Right atrium auricular region (tissue), 2 donors: ENCODE measurements around the gene DMGDH. TPM values are rescaled to one million over a fixed set of nuclear protein-coding genes. Genes with fewer than 3 reads are reported as not detected.

Source experiments
- DNase-seq: peaks from one replicate; pipeline ENCODE4 v3.0.0-alpha.2; 2019; ENCODE audit warnings: low spot score
- H3K27ac ChIP-seq, 2 donors: fragments of 200-600 bp; sonication (generic); 1 replicate in 1 of 2; 2 replicates in 1 of 2; pipeline ENCODE4 v1.5.1; 2016 to 2019
- H3K27me3 ChIP-seq, 2 donors: fragments of 200-600 bp; sonication (generic); one replicate each; pipeline versions ENCODE4 v1.5.1 to v1.6.0; 2017 to 2019
- H3K36me3 ChIP-seq: fragments of 200-600 bp; sonication (generic); one replicate; pipeline ENCODE4 v1.5.1; 2016
- H3K4me1 ChIP-seq, 2 donors: fragments of 200-600 bp; sonication (generic); one replicate each; pipeline versions ENCODE4 v1.5.1 to v1.6.0; 2017 to 2019
- H3K4me3 ChIP-seq, 2 donors: fragments of 200-600 bp; sonication (generic); 1 replicate in 1 of 2; 2 replicates in 1 of 2; pipeline ENCODE4 v1.5.1; 2017 to 2019; ENCODE audit warnings: mild to moderate bottlenecking in 1 of 2, moderate library complexity in 1 of 2
- H3K9me3 ChIP-seq, 2 donors: fragments of 200-600 bp; sonication (generic); one replicate each; pipeline ENCODE4 v1.5.1; 2019
- total RNA-seq, 2 donors: library from RNA; depleted of rRNA; stranded (reverse); fragments of >200 nt; gene quantifications; one replicate each; pipeline ENCODE4 v1.1.0, GENCODE V29; 2016
- TF ChIP-seq, protein P1 (sequence below), 2 donors: fragments of 200-600 bp; sonication (generic); IDR thresholded peaks; one replicate each; pipeline ENCODE4 v1.5.1; 2019; ENCODE audit warnings: antibody characterized with exemption in 2 of 2

The DMGDH gene
- total RNA-seq, 2 donors from 2014 or later: 1.3 to 4.0 TPM

DNA sequence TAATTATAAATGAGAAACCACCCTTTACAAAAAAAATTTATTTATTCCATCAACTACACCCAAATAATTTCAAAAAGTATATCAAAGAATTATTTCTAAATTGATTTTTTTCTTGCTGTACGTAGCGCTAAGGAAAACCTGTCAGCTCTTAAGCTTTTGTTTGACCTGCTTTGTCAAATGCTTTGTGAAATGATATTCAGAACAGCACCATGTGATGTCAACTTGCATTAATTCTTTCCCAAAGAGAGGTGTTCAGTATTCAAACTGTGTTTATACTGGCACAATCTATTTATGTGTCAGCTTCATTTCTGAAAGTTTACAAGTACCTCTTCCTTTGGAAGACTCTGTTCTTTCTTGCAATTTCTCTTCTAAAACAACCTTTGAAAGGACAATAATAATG is 72.4 kb downstream of the DMGDH start:
- Histone ChIP-seq H3K27me3 (no peaks in the 10 kb centered on the region), H3K4me3 (no peak overlapping the region), H3K36me3 (no peaks in the 10 kb centered on the region), H3K4me1 (no peaks in the 10 kb centered on the region), H3K9me3 (no peaks in the 10 kb centered on the region), H3K27ac (no peak overlapping the region)
- TF ChIP-seq, protein P1, sequence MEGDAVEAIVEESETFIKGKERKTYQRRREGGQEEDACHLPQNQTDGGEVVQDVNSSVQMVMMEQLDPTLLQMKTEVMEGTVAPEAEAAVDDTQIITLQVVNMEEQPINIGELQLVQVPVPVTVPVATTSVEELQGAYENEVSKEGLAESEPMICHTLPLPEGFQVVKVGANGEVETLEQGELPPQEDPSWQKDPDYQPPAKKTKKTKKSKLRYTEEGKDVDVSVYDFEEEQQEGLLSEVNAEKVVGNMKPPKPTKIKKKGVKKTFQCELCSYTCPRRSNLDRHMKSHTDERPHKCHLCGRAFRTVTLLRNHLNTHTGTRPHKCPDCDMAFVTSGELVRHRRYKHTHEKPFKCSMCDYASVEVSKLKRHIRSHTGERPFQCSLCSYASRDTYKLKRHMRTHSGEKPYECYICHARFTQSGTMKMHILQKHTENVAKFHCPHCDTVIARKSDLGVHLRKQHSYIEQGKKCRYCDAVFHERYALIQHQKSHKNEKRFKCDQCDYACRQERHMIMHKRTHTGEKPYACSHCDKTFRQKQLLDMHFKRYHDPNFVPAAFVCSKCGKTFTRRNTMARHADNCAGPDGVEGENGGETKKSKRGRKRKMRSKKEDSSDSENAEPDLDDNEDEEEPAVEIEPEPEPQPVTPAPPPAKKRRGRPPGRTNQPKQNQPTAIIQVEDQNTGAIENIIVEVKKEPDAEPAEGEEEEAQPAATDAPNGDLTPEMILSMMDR (IDR thresholded peaks at IDR 0.05): no peak
- no peak for DNase-seq

DNA sequence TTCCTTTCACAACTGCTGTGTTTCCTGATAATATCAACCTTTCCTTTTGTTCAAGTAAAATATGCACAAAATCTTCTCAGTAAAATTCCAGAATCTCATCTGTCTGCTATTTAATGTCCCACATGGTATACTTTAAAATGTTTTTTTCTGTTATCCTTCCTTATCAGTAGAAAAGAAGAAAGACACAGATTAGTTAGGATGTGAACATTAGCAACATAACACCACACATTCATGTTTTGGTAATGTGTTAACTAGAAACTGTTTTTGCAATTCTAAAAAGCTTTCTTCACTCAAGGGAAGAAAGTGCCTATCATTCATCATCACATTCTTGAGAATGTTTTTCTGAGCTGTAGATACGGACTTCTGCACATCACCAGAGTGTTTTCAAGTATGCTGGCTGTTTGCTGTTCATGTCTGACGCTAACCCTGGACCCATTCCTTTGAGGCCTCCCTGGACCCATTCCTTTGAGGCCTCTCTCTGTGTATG is 73.9 kb downstream of the DMGDH start:
- no peaks in the 10 kb centered on the region for H3K27me3 ChIP-seq
- no peaks in the 10 kb centered on the region for H3K4me1 ChIP-seq
- no peak for DNase-seq
- no peaks in the 10 kb centered on the region for H3K9me3 ChIP-seq
- no peaks in the 10 kb centered on the region for H3K36me3 ChIP-seq
- H3K4me3 ChIP-seq: no peak overlapping the region
- H3K27ac ChIP-seq: no peak overlapping the region
- TF ChIP-seq, protein P1 (IDR thresholded peaks at IDR 0.05): no peak

DNA sequence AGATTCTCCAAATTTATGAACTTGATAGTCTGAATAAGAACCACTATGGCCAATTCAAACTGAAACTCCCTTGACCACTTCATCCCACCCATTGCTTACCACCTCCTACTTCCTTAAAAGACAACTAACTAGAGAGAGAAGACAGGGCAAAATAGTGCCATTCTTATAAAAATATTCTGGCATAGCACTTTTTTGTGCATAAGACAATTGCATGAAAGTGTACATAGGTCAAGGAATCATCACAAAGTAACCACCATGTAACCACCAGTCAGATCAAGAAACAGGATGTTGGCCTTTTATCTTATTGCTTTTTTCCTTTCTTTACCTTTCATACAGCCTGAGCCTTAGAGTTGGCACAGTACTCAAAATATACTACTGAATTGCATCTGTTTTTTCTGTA is 76.3 kb downstream of the DMGDH start:
- Histone ChIP-seq H3K4me3 (no peak overlapping the region), H3K4me1 (no peaks in the 10 kb centered on the region), H3K36me3 (no peaks in the 10 kb centered on the region), H3K9me3 (no peaks in the 10 kb centered on the region), H3K27ac (no peak overlapping the region), H3K27me3 (no peaks in the 10 kb centered on the region)
- no peak for DNase-seq
- TF ChIP-seq, protein P1 (IDR thresholded peaks at IDR 0.05): no peak

DNA sequence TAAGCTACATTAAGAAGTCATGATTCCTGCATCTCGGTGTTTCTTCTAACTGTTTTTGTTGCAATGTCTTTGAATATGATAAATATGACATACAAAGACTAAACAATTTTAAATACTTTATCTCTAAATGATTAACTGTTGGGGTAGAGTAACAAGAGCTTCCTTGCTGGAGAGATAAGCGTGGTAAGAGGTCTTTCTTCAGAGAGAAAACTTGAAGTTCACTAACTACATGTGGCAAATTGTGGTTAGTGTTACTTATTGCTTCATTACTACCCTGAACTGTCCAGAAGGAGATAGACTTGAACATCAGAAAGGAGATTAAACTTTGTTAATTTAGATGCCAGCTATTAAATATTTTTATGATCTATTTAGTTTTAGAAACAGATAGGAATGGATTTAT is 77.3 kb downstream of the DMGDH start:
- Histone ChIP-seq H3K27ac (no peak overlapping the region), H3K27me3 (no peaks in the 10 kb centered on the region), H3K36me3 (no peaks in the 10 kb centered on the region), H3K4me3 (no peak overlapping the region), H3K9me3 (no peaks in the 10 kb centered on the region), H3K4me1 (no peaks in the 10 kb centered on the region)
- TF ChIP-seq, protein P1 (IDR thresholded peaks at IDR 0.05): no peak
- DNase-seq: no peak

DNA sequence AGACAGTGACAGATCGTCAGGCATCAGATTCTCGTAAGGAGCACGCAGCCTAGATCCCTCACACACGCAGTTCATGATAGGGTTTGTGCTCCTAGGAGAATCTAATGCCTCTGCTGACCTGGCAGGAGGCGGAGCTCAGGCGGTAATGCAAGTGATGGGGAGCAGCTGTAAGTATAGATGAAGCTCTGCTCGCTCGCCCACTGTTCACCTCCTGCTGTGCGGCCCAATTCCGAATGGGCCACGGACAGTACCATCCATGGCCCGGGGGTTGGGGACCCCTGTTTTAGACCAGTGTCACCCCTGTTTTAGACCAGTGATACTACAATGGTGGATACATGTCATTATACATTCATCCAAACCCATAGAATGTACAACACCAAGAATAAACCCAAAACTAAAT is 80.4 kb downstream of the DMGDH start:
- Histone ChIP-seq H3K4me3 (no peak overlapping the region), H3K27ac (no peak overlapping the region), H3K4me1 (peaks cover 0 to 11% of the 10 kb centered on the region in 2 donors), H3K27me3 (no peaks in the 10 kb centered on the region), H3K36me3 (no peaks in the 10 kb centered on the region), H3K9me3 (no peaks in the 10 kb centered on the region)
- TF ChIP-seq, protein P1 (IDR thresholded peaks at IDR 0.05): no peak
- DNase-seq: no peak

DNA sequence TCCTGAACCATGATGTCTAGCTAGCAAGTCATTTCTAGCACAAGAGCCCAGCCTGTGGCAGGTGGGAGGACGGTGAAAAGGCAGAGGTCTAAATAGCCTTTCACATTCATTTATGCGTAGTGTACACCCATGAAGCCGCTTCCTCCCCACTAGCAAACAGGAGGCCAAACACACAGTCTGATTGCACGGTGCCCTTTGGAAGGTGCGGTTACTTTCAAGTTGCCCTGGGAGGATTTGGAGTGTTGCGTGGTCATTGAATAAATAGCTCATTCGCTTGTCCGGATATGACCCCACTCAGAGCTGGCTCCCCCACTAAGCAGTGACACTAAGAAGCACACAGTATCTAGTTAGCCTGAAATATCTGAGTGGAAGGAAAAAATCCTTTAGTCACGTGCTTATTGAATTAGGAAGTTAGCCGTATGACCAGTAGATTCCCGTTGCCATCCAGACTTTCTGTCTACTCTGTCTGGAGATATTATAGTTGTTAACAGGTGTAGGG is 83.7 kb downstream of the DMGDH start:
- Histone ChIP-seq H3K36me3 (no peaks in the 10 kb centered on the region), H3K4me3 (peak overlapping the region; percentile 72 to 91), H3K27me3 (no peaks in the 10 kb centered on the region), H3K9me3 (no peaks in the 10 kb centered on the region), H3K4me1 (peaks cover 0 to 18% of the 10 kb centered on the region in 2 donors), H3K27ac (peak overlapping the region; percentile 98)
- no peak for DNase-seq
- TF ChIP-seq, protein P1 (IDR thresholded peaks at IDR 0.05): no peak
